ENCODE data around the gene NRTN. TPM values are rescaled to one million over a fixed set of nuclear protein-coding genes. Genes with fewer than 3 reads are reported as not detected.

NRTN gene
- total RNA-seq, 2 experiments from 2014 or later, result 0.49 to 3.2 TPM

GRCh38 chr19:5765220-5765619, 39.6 kb upstream of the NRTN start:
- POLR2A ChIA-PET, result no interaction called here
- intact Hi-C loops (cut with micrococcal nuclease; ENCODE audit: unreplicated experiment), result no loop called here
- H3K4me2 ChIP-seq (ENCODE audit: low read length), result no peak overlapping the region
- CTCF ChIA-PET (ENCODE audit: unreplicated experiment), result no interaction called here
- BruUV-seq (replicated peaks), result no TSS peak
- no peaks in the 10 kb centered on the region for H4K20me1 ChIP-seq (ENCODE audit: insufficient read depth, low read length)
- no peaks in the 10 kb centered on the region for H3K36me3 ChIP-seq (ENCODE audit: insufficient read depth, low read length)
- no peak for TF ChIP-seq CTCF (conservative IDR thresholded peaks at IDR 0.05; ENCODE audit: low read length)
- no peak for TF ChIP-seq EZH2phosphoT487 (IDR thresholded peaks at IDR 0.05; ENCODE audit: borderline replicate concordance, low read depth, low read length)
- no peak overlapping the region for H3K27ac ChIP-seq (ENCODE audit: low read depth, low read length, poor library complexity, severe bottlenecking)
- H3K9me2 ChIP-seq (ENCODE audit: insufficient read depth, low read length), result no peaks in the 10 kb centered on the region
- DNase-seq (ENCODE audit: low spot score), result no peak
- peaks cover 20% of the 10 kb centered on the region for H3K4me1 ChIP-seq (ENCODE audit: insufficient read depth, low read length, poor library complexity, severe bottlenecking)
- no peak overlapping the region for H2AFZ ChIP-seq (ENCODE audit: low read length)
- no peaks in the 10 kb centered on the region for H3K9me3 ChIP-seq (ENCODE audit: low read length)
- H3K79me2 ChIP-seq (ENCODE audit: insufficient read depth, low read depth, low read length), result no peaks in the 10 kb centered on the region
- H3K4me3 ChIP-seq (ENCODE audit: low read depth, low read length, poor library complexity, severe bottlenecking), result no peak overlapping the region

GRCh38 chr19:5767949-5768348, 36.9 kb upstream of the NRTN start:
- H3K36me3 ChIP-seq (ENCODE audit: insufficient read depth, low read length), result no peaks in the 10 kb centered on the region
- peak overlapping the region; percentile 72 for H3K27ac ChIP-seq (ENCODE audit: low read depth, low read length, poor library complexity, severe bottlenecking)
- no TSS peak for BruUV-seq (replicated peaks)
- intact Hi-C loops (cut with micrococcal nuclease; ENCODE audit: unreplicated experiment), result loop anchor here (1.0 kb wide), 1 partner anchor 48 kb away; the partner anchor contains the start of genes CATSPERD and LONP1
- DNase-seq (ENCODE audit: low spot score), result no peak
- H3K4me3 ChIP-seq (ENCODE audit: low read depth, low read length, poor library complexity, severe bottlenecking), result no peak overlapping the region
- no peak overlapping the region for H2AFZ ChIP-seq (ENCODE audit: low read length)
- H3K4me2 ChIP-seq (ENCODE audit: low read length), result peak overlapping the region; percentile 4; the same call in 1 of the 2 replicates
- CTCF ChIA-PET (ENCODE audit: unreplicated experiment), result no interaction called here
- no peaks in the 10 kb centered on the region for H3K79me2 ChIP-seq (ENCODE audit: insufficient read depth, low read depth, low read length)
- H3K9me3 ChIP-seq (ENCODE audit: low read length), result no peaks in the 10 kb centered on the region
- no peaks in the 10 kb centered on the region for H3K9me2 ChIP-seq (ENCODE audit: insufficient read depth, low read length)
- POLR2A ChIA-PET, result interaction anchor here (1.2 kb wide), 1 partner anchor 202 kb away, joined by 3 read pairs; no protein-coding TSS in a partner anchor
- H4K20me1 ChIP-seq (ENCODE audit: insufficient read depth, low read length), result no peaks in the 10 kb centered on the region
- peaks cover 20% of the 10 kb centered on the region for H3K4me1 ChIP-seq (ENCODE audit: insufficient read depth, low read length, poor library complexity, severe bottlenecking)
- no peak for TF ChIP-seq EZH2phosphoT487 (IDR thresholded peaks at IDR 0.05; ENCODE audit: borderline replicate concordance, low read depth, low read length)
- no peak for TF ChIP-seq CTCF (conservative IDR thresholded peaks at IDR 0.05; ENCODE audit: low read length)

GRCh38 chr19:5772416-5772815, 32.5 kb upstream of the NRTN start:
- ChIA-PET CTCF (ENCODE audit: unreplicated experiment) (no interaction called here), POLR2A (no interaction called here)
- H3K4me3 ChIP-seq (ENCODE audit: low read depth, low read length, poor library complexity, severe bottlenecking), result no peak overlapping the region
- TF ChIP-seq EZH2phosphoT487 (IDR thresholded peaks at IDR 0.05; ENCODE audit: borderline replicate concordance, low read depth, low read length), result no peak
- TF ChIP-seq CTCF (conservative IDR thresholded peaks at IDR 0.05; ENCODE audit: low read length), result no peak
- no peaks in the 10 kb centered on the region for H3K36me3 ChIP-seq (ENCODE audit: insufficient read depth, low read length)
- no peaks in the 10 kb centered on the region for H3K9me3 ChIP-seq (ENCODE audit: low read length)
- no peaks in the 10 kb centered on the region for H3K79me2 ChIP-seq (ENCODE audit: insufficient read depth, low read depth, low read length)
- no peak overlapping the region for H3K27ac ChIP-seq (ENCODE audit: low read depth, low read length, poor library complexity, severe bottlenecking)
- intact Hi-C loops (cut with micrococcal nuclease; ENCODE audit: unreplicated experiment), result no loop called here
- no peak overlapping the region for H3K4me2 ChIP-seq (ENCODE audit: low read length)
- DNase-seq (ENCODE audit: low spot score), result no peak
- H3K4me1 ChIP-seq (ENCODE audit: insufficient read depth, low read length, poor library complexity, severe bottlenecking), result peaks cover 12% of the 10 kb centered on the region
- no peaks in the 10 kb centered on the region for H3K9me2 ChIP-seq (ENCODE audit: insufficient read depth, low read length)
- no peaks in the 10 kb centered on the region for H4K20me1 ChIP-seq (ENCODE audit: insufficient read depth, low read length)
- BruUV-seq (replicated peaks), result no TSS peak
- peak overlapping the region; percentile 30; the same call in 1 of the 2 replicates for H2AFZ ChIP-seq (ENCODE audit: low read length)
